Measurements from ENCODE around the gene TSGA10.

DNA sequence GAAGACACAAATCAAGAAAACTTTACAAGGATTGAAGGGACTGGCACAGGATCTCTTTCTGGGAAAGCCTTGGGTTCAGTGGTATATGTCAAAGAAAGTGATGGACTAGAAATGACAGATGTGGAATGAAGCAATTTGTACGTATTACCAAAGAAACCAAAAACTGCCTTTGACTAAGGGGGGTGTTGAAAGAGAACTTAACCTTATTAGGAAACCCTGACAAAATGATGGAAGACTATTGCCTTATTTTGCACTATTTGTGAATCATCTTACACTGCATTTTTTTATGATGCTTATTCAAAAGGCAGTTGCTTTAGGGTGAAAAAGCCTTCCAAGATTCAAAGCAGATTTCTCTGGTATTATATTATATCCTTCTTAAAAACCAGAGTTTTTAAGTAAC lies 4.0 kb downstream of the TSGA10 start:
- TF ChIP-seq POLR2AphosphoS5 (IDR thresholded peaks at IDR 0.05; ENCODE audit: low read depth, low read length) (no peak), POLR2A (IDR thresholded peaks at IDR 0.05; ENCODE audit: low read depth, low read length) (no peak)

All from GM12891 (cell line).